SHP77 (cell line): ENCODE results near the gene TRUB2.
A peak's percentile ranks its signal among the peaks of the same experiment; 100 is the strongest.

ENCODE experiments used
- DNase-seq, 2 experiments: peaks; one replicate each; lab custom pipeline; 2025; lab: John Stamatoyannopoulos, UW

TRUB2 gene

DNA sequence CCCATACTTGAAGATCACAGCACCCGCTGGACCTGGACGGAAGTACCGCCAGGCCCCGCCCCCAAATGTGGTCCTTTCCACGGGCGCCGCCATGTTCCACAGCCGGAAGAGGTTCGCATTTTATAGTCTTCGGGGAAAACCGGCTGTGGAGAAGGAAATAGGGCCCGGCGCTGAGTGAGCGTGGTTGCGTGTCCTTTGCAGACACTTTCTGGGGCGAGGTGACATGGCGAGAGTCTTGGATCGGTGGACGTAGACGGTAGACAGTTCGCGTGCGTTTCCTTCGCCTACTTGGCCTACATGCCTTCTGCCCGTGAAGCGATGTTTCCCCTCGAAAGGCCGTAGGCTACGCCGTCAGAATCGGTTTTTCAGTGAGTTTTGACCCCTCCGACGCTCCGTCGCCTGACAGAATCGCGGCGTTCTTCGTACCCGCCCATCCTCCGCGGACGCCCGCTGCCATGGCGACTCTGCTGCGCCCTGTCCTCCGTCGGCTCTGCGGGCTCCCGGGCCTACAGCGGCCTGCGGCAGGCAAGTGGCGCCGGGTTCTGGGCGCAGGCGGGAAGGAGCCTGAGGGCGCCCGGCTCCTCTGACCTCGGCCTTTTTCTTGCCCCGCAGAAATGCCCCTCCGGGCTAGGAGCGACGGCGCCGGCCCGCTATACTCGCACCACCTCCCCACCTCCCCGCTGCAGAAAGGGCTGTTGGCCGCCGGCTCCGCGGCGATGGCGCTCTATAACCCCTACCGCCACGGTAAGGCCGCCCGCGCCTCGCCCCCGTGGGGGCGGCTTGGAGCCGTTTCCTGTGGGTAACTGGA is at the start of gene TRUB2, which contains the start of gene COQ4:
Gene TRUB2 (minus strand): TSS at position 44 of the 808 bp plus-strand sequence. CDS start 39 bp downstream, at position 5.
Gene COQ4 (plus strand): TSS at position 436 of the 808 bp plus-strand sequence. CDS start 20 bp downstream, at position 456.
- peak; percentile 93 to 96 for DNase-seq

- DNase-seq, result no peak
These were observed 49.4 kb upstream of the TRUB2 start for GRCh38 chr9:128371630-128372117.

- peak; percentile 94 to 96 for DNase-seq
These were observed 48.7 kb upstream of the TRUB2 start, which contains the start of gene URM1 for GRCh38 chr9:128370752-128371629. Gene URM1 (plus strand): TSS chr9:128371374. CDS start chr9:128371381, 7 bp downstream.

- DNase-seq, result no peak
These were observed 48.1 kb upstream of the TRUB2 start for GRCh38 chr9:128370367-128370751.

DNA sequence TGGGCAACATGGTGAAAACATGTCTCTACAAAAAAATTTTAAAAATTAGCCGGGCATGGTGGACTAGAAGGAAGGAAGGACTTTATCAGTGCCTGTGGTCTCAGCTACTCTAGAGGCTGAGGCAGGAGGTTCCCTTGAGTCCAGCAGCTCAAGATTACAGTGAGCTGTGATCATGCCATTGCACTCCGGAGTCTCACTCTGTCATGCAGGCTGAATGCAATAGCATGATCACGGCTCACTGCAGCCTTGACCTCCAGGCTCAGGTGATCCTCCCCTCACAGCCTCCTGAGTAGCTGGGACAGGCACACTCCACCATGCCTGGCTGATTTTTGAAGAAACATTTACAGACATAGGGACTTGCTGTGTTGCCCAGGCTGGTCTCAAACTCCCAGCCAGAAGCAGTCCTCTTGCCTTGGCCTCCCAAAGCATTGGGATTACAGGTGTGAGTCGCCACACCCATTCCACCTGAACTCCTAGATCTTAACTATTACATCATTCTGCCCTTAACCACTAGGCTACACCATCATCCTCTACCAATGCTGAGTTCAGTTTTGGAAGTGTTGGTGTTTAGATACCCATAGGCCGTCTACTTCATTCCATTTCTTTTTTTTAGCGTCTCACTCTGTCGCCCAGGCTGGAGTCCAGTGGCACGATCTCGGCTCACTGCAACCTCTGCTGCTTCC is 46.9 kb upstream of the TRUB2 start:
- DNase-seq, result no peak

DNA sequence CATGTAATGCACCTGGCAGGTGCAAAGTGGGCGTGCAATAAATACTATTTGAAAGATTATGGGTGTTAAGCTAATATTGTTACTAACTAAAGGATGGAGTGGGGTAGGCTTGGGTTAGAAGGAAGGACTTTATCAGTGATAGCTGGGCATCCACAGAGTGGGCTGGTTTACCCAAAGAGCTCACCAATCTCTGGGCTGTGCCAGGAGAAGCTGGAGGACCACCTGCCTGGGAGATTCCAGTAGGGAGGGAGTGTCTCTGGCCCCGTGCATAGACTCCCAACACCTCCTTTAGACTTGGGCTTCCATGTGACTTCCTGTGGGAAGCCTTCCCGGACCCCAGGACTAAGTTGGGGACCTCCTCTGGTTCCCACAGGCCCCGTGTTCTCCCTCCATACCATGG is 43.3 kb upstream of the TRUB2 start:
- DNase-seq, result no peak

DNA sequence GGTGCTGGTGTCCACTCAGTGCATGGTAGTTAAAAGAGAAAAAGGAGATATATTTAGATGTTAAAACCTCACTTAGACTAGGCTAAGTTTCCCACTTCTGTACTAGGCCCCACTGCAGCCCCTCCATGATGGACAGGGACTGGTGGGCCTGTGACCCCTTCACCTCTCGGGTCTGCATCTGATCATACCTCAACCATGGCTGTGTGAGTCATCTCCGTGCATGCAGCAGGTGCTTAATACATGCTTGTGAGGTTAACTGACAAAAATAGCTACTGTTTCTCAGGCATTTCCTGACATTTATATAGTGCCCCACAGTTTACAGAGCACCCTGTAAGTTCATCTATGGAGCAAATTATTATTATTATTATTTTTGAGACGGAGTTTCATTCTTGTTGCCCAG is 40.5 kb upstream of the TRUB2 start:
- DNase-seq, result no peak

- peak; percentile 82 to 83 for DNase-seq
These were observed 39.9 kb upstream of the TRUB2 start for GRCh38 chr9:128361986-128362646.

DNA sequence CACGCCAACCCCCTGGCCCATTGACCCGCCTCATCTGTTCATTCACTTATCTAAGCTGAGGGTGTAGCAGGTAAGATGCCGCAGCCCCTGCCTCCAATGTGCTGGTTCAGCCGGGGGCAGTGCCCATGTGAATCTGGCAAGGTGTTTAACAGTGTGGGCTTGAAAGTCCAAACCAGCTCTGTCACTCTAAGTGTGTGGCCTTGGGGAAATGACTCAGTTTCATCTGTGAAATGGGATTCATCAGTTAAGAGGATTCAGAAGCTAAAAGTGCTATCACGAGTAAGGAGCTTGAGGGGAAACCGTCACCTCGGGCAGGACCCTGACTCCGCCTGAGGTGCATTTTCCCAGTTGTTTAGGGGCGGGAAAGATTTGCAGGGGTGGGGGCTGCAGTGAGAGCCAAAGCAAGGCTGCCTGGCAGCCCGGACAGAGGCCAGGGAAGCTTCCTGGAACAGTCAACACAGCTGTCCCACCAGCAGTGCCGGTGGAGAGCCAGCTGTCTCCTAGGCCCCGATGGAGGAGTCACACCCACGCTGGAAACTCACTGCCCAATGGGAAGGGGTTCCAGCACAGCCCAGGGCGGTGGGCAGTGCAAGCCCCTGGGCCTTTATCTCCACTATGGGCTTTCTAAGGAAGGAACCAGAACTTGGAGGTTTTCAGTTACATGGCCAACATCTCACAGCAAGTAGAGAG is 39.2 kb upstream of the TRUB2 start:
- DNase-seq, result peak; percentile 32 to 80

- no peak for DNase-seq
These were observed 38.6 kb upstream of the TRUB2 start for GRCh38 chr9:128360826-128361225.

DNA sequence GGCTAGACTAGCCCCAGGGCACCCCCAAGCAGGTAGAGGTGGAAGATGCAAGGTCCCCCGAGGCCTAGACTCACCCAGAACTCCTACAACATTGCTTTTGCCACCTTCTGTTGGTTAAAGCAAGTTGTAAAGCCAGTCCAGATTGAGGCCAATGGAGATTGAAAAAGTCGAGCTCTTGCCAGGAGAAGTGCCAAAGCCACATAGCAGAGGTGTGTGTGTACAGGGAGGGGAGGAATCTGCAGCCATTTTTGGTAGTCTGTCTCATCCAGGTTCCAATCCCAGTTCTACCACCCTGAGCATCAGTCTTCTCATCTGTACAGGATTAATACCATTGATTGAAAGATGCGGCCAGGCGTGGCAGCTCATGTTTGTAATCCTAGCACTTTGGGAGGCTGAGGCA is 36.6 kb upstream of the TRUB2 start:
- no peak for DNase-seq

- DNase-seq, result no peak
These were observed 35.8 kb upstream of the TRUB2 start for GRCh38 chr9:128358090-128358489.

- DNase-seq, result no peak
These were observed 33.2 kb upstream of the TRUB2 start for GRCh38 chr9:128355451-128355850.

DNA sequence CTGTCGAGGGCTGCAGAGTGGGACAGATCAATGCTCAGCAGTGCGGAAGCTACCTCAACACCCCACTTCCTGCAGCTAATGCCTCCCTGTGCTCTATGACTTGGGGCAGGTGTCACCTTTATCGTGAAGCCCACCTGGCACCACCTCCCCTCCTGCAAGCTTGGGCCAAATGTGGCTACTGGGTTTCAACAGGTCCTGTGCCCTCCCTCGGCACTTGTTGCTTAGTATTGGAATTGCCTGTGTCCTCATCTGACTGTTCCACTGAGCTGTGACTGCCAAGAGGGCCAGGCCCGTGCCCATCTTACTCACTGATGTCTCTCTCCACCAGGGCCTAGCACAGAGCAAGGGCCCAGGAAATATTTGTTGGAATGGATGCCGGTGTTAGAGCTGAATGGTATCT is 27.5 kb upstream of the TRUB2 start:
- no peak for DNase-seq

GRCh38 chr9:128349125-128349524 is 26.9 kb upstream of the TRUB2 start:
- DNase-seq, result no peak

GRCh38 chr9:128344931-128345605 is 22.8 kb upstream of the TRUB2 start:
- DNase-seq, result no peak

DNA sequence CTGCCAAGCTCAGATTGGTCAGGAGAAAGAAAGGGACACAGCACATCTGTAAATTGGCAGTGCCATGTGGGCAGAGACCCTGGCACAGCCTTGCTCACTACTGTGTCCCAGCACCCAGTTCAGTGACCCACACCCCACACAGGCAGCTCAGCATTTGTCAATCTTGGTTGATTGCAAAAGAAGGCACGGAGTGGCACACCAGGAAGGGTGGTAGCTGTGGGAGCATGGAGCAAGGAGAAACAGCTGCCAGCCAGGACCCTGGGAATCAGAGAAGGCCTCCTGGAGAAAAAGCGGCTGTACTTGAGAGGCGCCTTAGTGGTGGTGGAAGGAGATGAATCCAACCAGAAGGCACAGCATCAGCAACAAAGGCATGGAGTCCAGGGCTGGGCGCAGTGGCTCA is 21.6 kb upstream of the TRUB2 start:
- no peak for DNase-seq

DNA sequence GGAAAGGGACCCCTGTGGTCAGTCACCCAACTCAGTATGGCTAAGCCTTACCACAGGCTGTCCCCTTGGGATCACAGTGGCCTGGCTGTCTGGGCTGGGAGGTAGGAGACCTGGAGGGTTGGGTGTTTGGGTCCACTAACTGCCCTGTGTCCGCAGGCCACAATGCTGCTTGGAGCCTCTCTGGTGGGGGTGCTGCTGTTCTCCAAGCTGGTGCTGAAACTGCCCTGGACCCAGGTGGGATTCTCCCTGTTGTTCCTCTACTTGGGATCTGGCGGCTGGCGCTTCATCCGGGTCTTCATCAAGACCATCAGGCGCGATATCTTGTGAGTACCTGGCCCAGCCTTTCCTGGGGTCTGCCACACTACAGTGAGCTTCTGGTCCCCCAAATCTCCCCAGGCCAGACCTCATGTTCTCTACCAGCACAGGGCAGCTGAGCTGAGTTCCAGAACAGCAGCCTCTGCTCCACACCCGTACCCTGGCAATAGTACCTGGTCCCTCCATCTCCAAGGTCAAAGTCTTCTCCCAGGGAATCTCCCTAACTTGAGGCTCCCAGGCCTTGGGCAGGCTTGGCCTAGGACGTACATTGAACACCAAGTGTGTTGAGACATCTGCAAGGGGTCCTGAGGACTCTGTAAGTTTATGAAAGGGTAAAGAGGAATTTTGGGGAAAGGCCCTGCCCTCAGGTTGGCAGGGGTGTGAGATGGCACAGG is 20.9 kb upstream of the TRUB2 start:
- DNase-seq, result no peak

DNA sequence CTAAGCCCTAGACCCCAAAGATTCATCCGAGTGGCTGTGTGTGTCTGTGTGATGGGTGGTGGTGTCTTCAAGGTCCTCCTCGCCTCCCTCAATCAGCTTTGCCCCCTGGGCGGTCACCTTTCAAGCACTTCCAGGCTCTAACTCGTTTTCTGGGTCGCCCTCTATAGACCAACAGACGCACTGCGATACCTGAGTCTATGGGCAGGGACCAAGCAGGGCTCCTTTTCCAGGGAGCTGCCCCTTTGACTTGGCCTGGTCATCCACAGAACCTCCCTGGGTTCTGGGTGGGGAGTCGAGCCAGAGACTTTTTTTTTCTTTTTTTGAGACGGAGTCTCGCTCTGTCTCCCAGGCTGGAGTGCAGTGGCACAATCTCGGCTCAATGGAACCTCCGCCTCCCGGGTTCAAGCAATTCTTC is 19.2 kb upstream of the TRUB2 start:
- DNase-seq, result peak; percentile 77 to 84
